HCT116 (cell line): Measurements from ENCODE around the gene SCN10A. TPM values are rescaled to one million over a fixed set of nuclear protein-coding genes. Genes with fewer than 3 reads are reported as not detected.

Source experiments
- ATAC-seq: fragments of 200-7000 bp; cut with Tn5 transposase; 2 replicates; pipeline ENCODE4 v1.9.1; 2020; ENCODE audit warnings: mild to moderate bottlenecking, moderate library complexity
- BruUV-seq: library from RNA; stranded (reverse); fragments of 400-500 nt; replicated peaks from 2 replicates; lab custom pipeline; 2021; lab: Mats Ljungman, UMichigan
- CTCF ChIA-PET: fragments of 300-600 bp; sonication (Branson Sonifier 250); formaldehyde crosslinking; loops from one replicate; lab custom pipeline; 2021; ENCODE audit warnings: antibody characterized with exemption; lab: Charles Lee
- POLR2A ChIA-PET: fragments of 300-600, 350-600 bp; sonication (Branson Sonifier 250); formaldehyde crosslinking; loops from one replicate; lab custom pipeline; 2021; ENCODE audit warnings: antibody characterized with exemption; lab: Charles Lee
- RAD21 ChIA-PET, 2 experiments: fragments of 300-600 bp; sonication (Branson Sonifier 250); formaldehyde crosslinking; loops; one replicate each; lab custom pipeline; 2023; ENCODE audit warnings: low total read pairs in 2 of 2; ENCODE audit not compliant: uncharacterized antibody in 2 of 2, unreplicated experiment in 2 of 2, low non-redundant PET in 1 of 2; lab: Charles Lee
- DNase-seq: peaks from one replicate; pipeline ENCODE4 v3.0.0-alpha.2; 2010; ENCODE audit warnings: low read depth, low spot score
- H2AFZ ChIP-seq: fragments of 200-600 bp; shearing (Covaris generic), sonication (generic); 2 replicates; pipeline ENCODE4 v1.6.1; 2017; ENCODE audit warnings: low read depth, mixed run types, mixed read lengths, antibody characterized with exemption, low read length; ENCODE audit not compliant: poor library complexity, severe bottlenecking
- H3K27ac ChIP-seq: 2 replicates; pipeline ENCODE4 v1.5.1; 2012; ENCODE audit warnings: low read depth, low read length
- H3K27me3 ChIP-seq: fragments of 200-600 bp; sonication (generic); 2 replicates; pipeline ENCODE4 v1.6.1; 2016; ENCODE audit warnings: mixed run types, low read length, mixed read lengths; ENCODE audit not compliant: insufficient read depth
- H3K36me3 ChIP-seq, 2 experiments: fragments of 200-500 bp in 1 of 2; fragments of 200-600 bp in 1 of 2; sonication (Bioruptor generic) in 1 of 2; sonication (generic) in 1 of 2; 2 replicates each; pipeline versions ENCODE4 v1.5.1 to v1.6.1; 2014 to 2016; ENCODE audit warnings: low read length in 2 of 2, inconsistent platforms in 1 of 2, mixed read lengths in 1 of 2, mixed run types in 1 of 2; ENCODE audit not compliant: insufficient read depth in 2 of 2, control insufficient read depth in 1 of 2
- H3K4me1 ChIP-seq, 2 experiments: fragments of 200-600 bp in 1 of 2; sonication (generic) in 1 of 2; 2 replicates each; pipeline versions ENCODE4 v1.5.1 to v1.6.1; 2012 to 2017; ENCODE audit warnings: low read length in 2 of 2, inconsistent platforms in 1 of 2, mild to moderate bottlenecking in 1 of 2, mixed read lengths in 1 of 2, mixed run types in 1 of 2, moderate library complexity in 1 of 2; ENCODE audit not compliant: insufficient read depth in 2 of 2, control insufficient read depth in 1 of 2
- H3K4me2 ChIP-seq: fragments of 200-600 bp; sonication (generic); 2 replicates; pipeline ENCODE4 v1.6.1; 2017; ENCODE audit warnings: mixed run types, low read length, mixed read lengths
- H3K4me3 ChIP-seq, 2 experiments: fragments of 200-600 bp in 1 of 2; sonication (generic) in 1 of 2; replicated peaks in 1 of 2; 2 replicates each; pipeline ENCODE4 v1.5.1; 2011 to 2016; ENCODE audit warnings: low read length in 2 of 2, control low read depth in 1 of 2, low read depth in 1 of 2, mild to moderate bottlenecking in 1 of 2, mixed read lengths in 1 of 2, mixed run types in 1 of 2
- H3K79me2 ChIP-seq: fragments of 200-600 bp; sonication (generic); 2 replicates; pipeline ENCODE4 v1.6.1; 2017; ENCODE audit warnings: mild to moderate bottlenecking, mixed run types, low read length, moderate library complexity, mixed read lengths; ENCODE audit not compliant: insufficient read depth
- H3K9ac ChIP-seq: fragments of 200-600 bp; sonication (generic); 2 replicates; pipeline ENCODE4 v1.6.1; 2016; ENCODE audit warnings: low read length, mixed read lengths
- H3K9me2 ChIP-seq: fragments of 200-600 bp; sonication (generic), shearing (Covaris generic); 2 replicates; pipeline ENCODE4 v1.6.1; 2017; ENCODE audit warnings: mixed run types, mild to moderate bottlenecking, moderate library complexity; ENCODE audit not compliant: insufficient read depth
- H3K9me3 ChIP-seq, 2 experiments: fragments of 200-500 bp in 1 of 2; fragments of 200-600 bp in 1 of 2; sonication (Bioruptor generic) in 1 of 2; sonication (generic) in 1 of 2; 2 replicates each; pipeline ENCODE4 v1.6.1; 2014 to 2017; ENCODE audit warnings: low read length in 2 of 2, mixed read lengths in 2 of 2, inconsistent platforms in 1 of 2, low read depth in 1 of 2, mild to moderate bottlenecking in 1 of 2, mixed run types in 1 of 2, moderate library complexity in 1 of 2; ENCODE audit not compliant: control insufficient read depth in 1 of 2, insufficient read depth in 1 of 2
- H4K20me1 ChIP-seq: fragments of 200-600 bp; sonication (generic), shearing (Covaris generic); 2 replicates; pipeline ENCODE4 v1.6.1; 2017; ENCODE audit warnings: mixed run types, mild to moderate bottlenecking, moderate library complexity; ENCODE audit not compliant: insufficient read depth
- CEBPB ChIP-seq: IDR thresholded peaks from 2 replicates; pipeline ENCODE4 v1.6.1; 2012; ENCODE audit warnings: low read depth
- EZH2phosphoT487 ChIP-seq: fragments of 200-600 bp; IDR thresholded peaks from 2 replicates; pipeline ENCODE4 v1.6.1; 2018; ENCODE audit warnings: antibody characterized with exemption, borderline replicate concordance
- FOSL1 ChIP-seq: IDR thresholded peaks from 2 replicates; pipeline ENCODE4 v1.6.1; 2012; ENCODE audit warnings: low read depth
- JUND ChIP-seq: IDR thresholded peaks from 2 replicates; pipeline ENCODE4 v1.6.1; 2012
- POLR2A ChIP-seq: IDR thresholded peaks from 2 replicates; pipeline ENCODE4 v1.7.0; 2011; ENCODE audit warnings: borderline replicate concordance; ENCODE audit not compliant: insufficient read depth, insufficient read length; ENCODE audit errors: extremely low read depth
- POLR2AphosphoS5 ChIP-seq: IDR thresholded peaks from 2 replicates; pipeline ENCODE4 v1.6.1; 2011; ENCODE audit warnings: mild to moderate bottlenecking, low read depth, low read length, moderate library complexity
- SRF ChIP-seq: IDR thresholded peaks from 2 replicates; pipeline ENCODE4 v1.6.1; 2012; ENCODE audit warnings: low read depth
- TCF7L2 ChIP-seq: IDR thresholded peaks from 2 replicates; pipeline ENCODE4 v1.7.0; 2011; ENCODE audit warnings: borderline replicate concordance, inconsistent platforms; ENCODE audit not compliant: insufficient read depth, insufficient read length; ENCODE audit errors: extremely low read depth
- YY1 ChIP-seq: IDR thresholded peaks from 2 replicates; pipeline ENCODE4 v1.6.1; 2011; ENCODE audit warnings: low read length, low read depth, moderate library complexity, mild to moderate bottlenecking; ENCODE audit not compliant: insufficient replicate concordance; ENCODE audit errors: extremely low read depth
- ZFX ChIP-seq: fragments of 450-650 bp; IDR thresholded peaks from 2 replicates; pipeline ENCODE4 v1.6.1; 2017
- ZNF274 ChIP-seq: fragments of 200-500 bp; sonication (Bioruptor generic); IDR thresholded peaks from 2 replicates; pipeline ENCODE4 v1.6.1; 2014; ENCODE audit warnings: mild to moderate bottlenecking, low read depth, low read length, inconsistent platforms
- intact Hi-C: fragments of 100-400 bp; cut with micrococcal nuclease; formaldehyde crosslinking; loops from 2 replicates; pipeline ENCODE4 v1.10.0; 2022
- total RNA-seq: library from RNA; stranded (reverse); gene quantifications from one replicate; pipeline ENCODE4 v1.2.1, GENCODE V29; 2021; ENCODE audit not compliant: unreplicated experiment
- TF ChIP-seq, protein P1 (sequence below): IDR thresholded peaks from 2 replicates; pipeline ENCODE4 v1.6.1; 2011; ENCODE audit warnings: mild to moderate bottlenecking, low read length, moderate library complexity; ENCODE audit not compliant: insufficient replicate concordance; ENCODE audit errors: extremely low read depth
- TF ChIP-seq, protein P2 (sequence below): IDR thresholded peaks from 2 replicates; pipeline ENCODE4 v1.6.1; 2012; ENCODE audit warnings: low read depth
- TF ChIP-seq, protein P3 (sequence below): IDR thresholded peaks from 2 replicates; pipeline ENCODE4 v1.6.1; 2012
- TF ChIP-seq, protein P4 (sequence below): IDR thresholded peaks from 2 replicates; pipeline ENCODE4 v1.6.1; 2012

The SCN10A gene
- total RNA-seq, 1 experiment from 2014 or later: not detected

DNA sequence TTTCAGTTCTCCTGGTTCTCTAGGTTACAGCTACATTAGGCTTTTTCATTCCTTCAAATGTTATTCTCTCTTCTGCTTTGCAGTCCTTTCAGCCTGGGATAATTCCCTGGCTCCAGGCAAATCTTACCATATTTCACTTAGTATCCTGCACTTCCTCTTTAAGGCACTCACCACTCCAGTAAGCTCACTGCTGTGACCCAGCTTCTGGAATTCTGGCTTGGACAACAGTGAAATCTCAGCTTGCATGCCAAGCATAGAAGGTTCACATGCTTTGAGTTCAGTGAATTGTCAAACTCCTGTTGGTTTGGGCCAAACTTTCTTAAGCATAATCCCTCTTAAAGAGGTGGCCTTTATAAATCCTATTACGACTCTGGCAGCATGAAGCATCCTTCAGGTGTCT, 69.4 kb downstream of the SCN10A start:
- Histone ChIP-seq H3K27me3 (peaks cover 45% of the 10 kb centered on the region), H3K9me2 (no peaks in the 10 kb centered on the region), H2AFZ (no peak overlapping the region), H3K4me2 (no peak overlapping the region), H3K79me2 (no peaks in the 10 kb centered on the region), H3K4me1 (no peaks in the 10 kb centered on the region), H4K20me1 (no peaks in the 10 kb centered on the region), H3K9me3 (no peaks in the 10 kb centered on the region), H3K4me3 (no peak overlapping the region), H3K27ac (no peak overlapping the region), H3K36me3 (no peaks in the 10 kb centered on the region), H3K9ac (no peak overlapping the region)
- ChIA-PET POLR2A (no interaction called here), RAD21 (no interaction called here), CTCF (no interaction called here)
- intact Hi-C loops: no loop called here
- BruUV-seq: no TSS peak
- TF ChIP-seq FOSL1 (no peak), ZFX (no peak), SRF (no peak), POLR2AphosphoS5 (no peak), ZNF274 (no peak), TCF7L2 (no peak), YY1 (no peak), JUND (no peak), EZH2phosphoT487 (no peak), CEBPB (no peak), POLR2A (no peak)
- TF ChIP-seq, protein P1, sequence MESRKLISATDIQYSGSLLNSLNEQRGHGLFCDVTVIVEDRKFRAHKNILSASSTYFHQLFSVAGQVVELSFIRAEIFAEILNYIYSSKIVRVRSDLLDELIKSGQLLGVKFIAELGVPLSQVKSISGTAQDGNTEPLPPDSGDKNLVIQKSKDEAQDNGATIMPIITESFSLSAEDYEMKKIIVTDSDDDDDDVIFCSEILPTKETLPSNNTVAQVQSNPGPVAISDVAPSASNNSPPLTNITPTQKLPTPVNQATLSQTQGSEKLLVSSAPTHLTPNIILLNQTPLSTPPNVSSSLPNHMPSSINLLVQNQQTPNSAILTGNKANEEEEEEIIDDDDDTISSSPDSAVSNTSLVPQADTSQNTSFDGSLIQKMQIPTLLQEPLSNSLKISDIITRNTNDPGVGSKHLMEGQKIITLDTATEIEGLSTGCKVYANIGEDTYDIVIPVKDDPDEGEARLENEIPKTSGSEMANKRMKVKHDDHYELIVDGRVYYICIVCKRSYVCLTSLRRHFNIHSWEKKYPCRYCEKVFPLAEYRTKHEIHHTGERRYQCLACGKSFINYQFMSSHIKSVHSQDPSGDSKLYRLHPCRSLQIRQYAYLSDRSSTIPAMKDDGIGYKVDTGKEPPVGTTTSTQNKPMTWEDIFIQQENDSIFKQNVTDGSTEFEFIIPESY: no peak
- TF ChIP-seq, protein P2, sequence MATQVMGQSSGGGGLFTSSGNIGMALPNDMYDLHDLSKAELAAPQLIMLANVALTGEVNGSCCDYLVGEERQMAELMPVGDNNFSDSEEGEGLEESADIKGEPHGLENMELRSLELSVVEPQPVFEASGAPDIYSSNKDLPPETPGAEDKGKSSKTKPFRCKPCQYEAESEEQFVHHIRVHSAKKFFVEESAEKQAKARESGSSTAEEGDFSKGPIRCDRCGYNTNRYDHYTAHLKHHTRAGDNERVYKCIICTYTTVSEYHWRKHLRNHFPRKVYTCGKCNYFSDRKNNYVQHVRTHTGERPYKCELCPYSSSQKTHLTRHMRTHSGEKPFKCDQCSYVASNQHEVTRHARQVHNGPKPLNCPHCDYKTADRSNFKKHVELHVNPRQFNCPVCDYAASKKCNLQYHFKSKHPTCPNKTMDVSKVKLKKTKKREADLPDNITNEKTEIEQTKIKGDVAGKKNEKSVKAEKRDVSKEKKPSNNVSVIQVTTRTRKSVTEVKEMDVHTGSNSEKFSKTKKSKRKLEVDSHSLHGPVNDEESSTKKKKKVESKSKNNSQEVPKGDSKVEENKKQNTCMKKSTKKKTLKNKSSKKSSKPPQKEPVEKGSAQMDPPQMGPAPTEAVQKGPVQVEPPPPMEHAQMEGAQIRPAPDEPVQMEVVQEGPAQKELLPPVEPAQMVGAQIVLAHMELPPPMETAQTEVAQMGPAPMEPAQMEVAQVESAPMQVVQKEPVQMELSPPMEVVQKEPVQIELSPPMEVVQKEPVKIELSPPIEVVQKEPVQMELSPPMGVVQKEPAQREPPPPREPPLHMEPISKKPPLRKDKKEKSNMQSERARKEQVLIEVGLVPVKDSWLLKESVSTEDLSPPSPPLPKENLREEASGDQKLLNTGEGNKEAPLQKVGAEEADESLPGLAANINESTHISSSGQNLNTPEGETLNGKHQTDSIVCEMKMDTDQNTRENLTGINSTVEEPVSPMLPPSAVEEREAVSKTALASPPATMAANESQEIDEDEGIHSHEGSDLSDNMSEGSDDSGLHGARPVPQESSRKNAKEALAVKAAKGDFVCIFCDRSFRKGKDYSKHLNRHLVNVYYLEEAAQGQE: no peak
- TF ChIP-seq, protein P3, sequence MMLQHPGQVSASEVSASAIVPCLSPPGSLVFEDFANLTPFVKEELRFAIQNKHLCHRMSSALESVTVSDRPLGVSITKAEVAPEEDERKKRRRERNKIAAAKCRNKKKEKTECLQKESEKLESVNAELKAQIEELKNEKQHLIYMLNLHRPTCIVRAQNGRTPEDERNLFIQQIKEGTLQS: no peak
- TF ChIP-seq, protein P4, sequence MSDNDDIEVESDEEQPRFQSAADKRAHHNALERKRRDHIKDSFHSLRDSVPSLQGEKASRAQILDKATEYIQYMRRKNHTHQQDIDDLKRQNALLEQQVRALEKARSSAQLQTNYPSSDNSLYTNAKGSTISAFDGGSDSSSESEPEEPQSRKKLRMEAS: no peak
- DNase-seq (no peak), ATAC-seq (no peak)
